ENCODE results near the gene MUC6. TPM values are rescaled to one million over a fixed set of nuclear protein-coding genes. Genes with fewer than 3 reads are reported as not detected.

The MUC6 gene
- total and polyA plus RNA-seq, 2 of the 8 experiments (the other 6 are each of a cell fraction or from before 2014, with no cell fraction given), result not detected

DNA sequence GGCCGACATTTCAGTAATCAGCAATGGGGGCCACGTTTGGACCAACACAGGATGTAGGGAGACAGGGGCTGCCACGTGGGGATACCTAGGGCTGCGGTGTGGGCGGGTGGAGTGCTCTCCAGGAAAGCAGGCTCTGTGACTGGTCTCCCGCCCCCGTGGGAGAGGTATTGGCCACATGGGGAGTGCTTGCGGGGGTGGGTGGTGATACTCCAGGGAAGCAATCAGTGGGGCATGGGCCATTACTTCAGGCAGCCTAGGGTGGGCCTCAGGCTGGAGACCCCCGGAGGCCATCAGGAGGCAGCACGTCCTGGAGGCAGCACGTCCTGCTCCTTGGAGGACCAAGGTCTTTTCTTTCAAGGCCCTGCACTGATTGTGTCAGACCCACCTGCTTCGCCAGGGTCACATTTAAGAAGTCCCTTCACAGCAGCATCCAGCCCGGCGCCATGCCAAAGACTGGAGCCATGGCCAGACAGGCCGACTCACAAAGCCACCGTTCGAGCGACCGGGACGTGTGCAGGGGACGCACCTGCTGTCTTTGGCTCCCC, 35.1 kb upstream of the MUC6 start:
- Histone ChIP-seq H4K8ac (ENCODE audit: extremely low read depth, insufficient read depth, low read length) (no peak overlapping the region), H2BK12ac (ENCODE audit: low read depth, low read length) (no peak overlapping the region; the same call in 1 of the 2 replicates), H3K4me3 (ENCODE audit: extremely low read depth in 1 of 4, insufficient read depth in 2 of 4, low read depth in 3 of 4, low read length in 4 of 4) (no peak overlapping the region), H3K23ac (ENCODE audit: insufficient read length) (no peak overlapping the region), H3K56ac (replicated peaks; ENCODE audit: insufficient read length, low read depth, low read length) (no peak overlapping the region), H2BK120ac (replicated peaks; ENCODE audit: low read depth, low read length) (no peak overlapping the region), H3K14ac (ENCODE audit: insufficient read length) (no peak overlapping the region), H3K23me2 (ENCODE audit: low read depth, low read length) (peaks cover 6% of the 10 kb centered on the region; the same call in 1 of the 2 replicates), H2AK5ac (ENCODE audit: low read depth, low read length) (no peak overlapping the region), H4K91ac (replicated peaks; ENCODE audit: insufficient read length, low read length) (no peak overlapping the region), H3K79me2 (ENCODE audit: control insufficient read depth in 1 of 2, insufficient read depth in 2 of 2, low read length in 2 of 2) (no peaks in the 10 kb centered on the region), H2BK5ac (ENCODE audit: low read depth, low read length) (no peak overlapping the region), H2AFZ (ENCODE audit: low read length) (no peak overlapping the region), H3K9me3 (ENCODE audit: insufficient read depth in 2 of 2, low read depth in 1 of 2, low read length in 1 of 2) (no peaks in the 10 kb centered on the region), H3K4me2 (ENCODE audit: insufficient read depth in 1 of 2, low read depth in 2 of 2, low read length in 2 of 2) (no peak overlapping the region), H2BK15ac (ENCODE audit: low read length) (no peak overlapping the region), H3K18ac (ENCODE audit: extremely low read depth, low read length) (no peak overlapping the region), H3K4me1 (replicated peaks in 1 of 4; ENCODE audit: control insufficient read depth in 3 of 4, insufficient read depth in 4 of 4, low read length in 3 of 4) (peaks cover 0 to 3% (median 0%) of the 10 kb centered on the region in 4 experiments; a peak in 2 of 7 replicates), H3K36me3 (ENCODE audit: control insufficient read depth in 2 of 4, insufficient read depth in 4 of 4, low read length in 3 of 4) (no peaks in the 10 kb centered on the region), H2BK20ac (ENCODE audit: low read length) (no peak overlapping the region), H3K9ac (replicated peaks in 1 of 4; ENCODE audit: extremely low read depth in 1 of 4, low read depth in 3 of 4, low read length in 3 of 4) (no peak overlapping the region), H3K4ac (replicated peaks; ENCODE audit: insufficient read length, low read depth, low read length) (no peak overlapping the region), H4K20me1 (replicated peaks in 1 of 2; ENCODE audit: control insufficient read depth in 1 of 2, insufficient read depth in 2 of 2, low read length in 2 of 2) (peaks cover 0 to 2% of the 10 kb centered on the region in 2 experiments), H4K5ac (ENCODE audit: insufficient read length, low read depth, low read length) (no peak overlapping the region), H3K27me3 (replicated peaks in 1 of 4; ENCODE audit: control insufficient read depth in 3 of 4, extremely low read depth in 1 of 4, insufficient read depth in 3 of 4, low read length in 3 of 4) (peaks cover 0 to 2% (median 0%) of the 10 kb centered on the region in 4 experiments; a peak in 1 of 7 replicates), H3K27ac (ENCODE audit: low read depth, low read length) (no peak overlapping the region), H3K79me1 (ENCODE audit: low read depth, low read length) (no peaks in the 10 kb centered on the region)
- WGBS, 2 experiments (ENCODE audit: extremely low coverage in 1 of 2, insufficient coverage in 1 of 2, insufficient read length in 1 of 2, insufficient replicate concordance in 2 of 2, low coverage in 1 of 2, low lambda C conversion rate in 2 of 2, missing lambda C conversion rate in 1 of 2), result 89% methylated on average over 20 of the region's 21 CpGs; no CpG with 5 or more reads in 1 of the 2 experiments
- POLR2A ChIA-PET (ENCODE audit: partially characterized antibody), result no interaction called here
- CTCF ChIA-PET (ENCODE audit: partially characterized antibody), result no interaction called here
- DNase-seq (ENCODE audit: low read depth in 1 of 2, low spot score in 2 of 2), result peak in 1 of 2 experiments; percentile 41
- FAIRE-seq, result no peak
- TF ChIP-seq SRF (IDR thresholded peaks at IDR 0.05; ENCODE audit: low read depth, low read length), result no peak

Data from H1 (cell line).